Endodermal cell (in vitro differentiated cells): ENCODE measurements around the gene CCDC172. TPM values are rescaled to one million over a fixed set of nuclear protein-coding genes. Genes with fewer than 3 reads are reported as not detected.
A peak's percentile ranks its signal among the peaks of the same experiment; 100 is the strongest.

ENCODE experiments used
- DNase-seq: peaks from one replicate; pipeline ENCODE4 v3.0.0-alpha.2; 2017
- H3K27ac ChIP-seq: 2 replicates; pipeline ENCODE4 v1.5.1; 2013; ENCODE audit warnings: mild to moderate bottlenecking, low read depth, low read length, moderate library complexity
- H3K27me3 ChIP-seq: 2 replicates; pipeline ENCODE4 v1.6.1; 2013; ENCODE audit warnings: mild to moderate bottlenecking, low read length, moderate library complexity; ENCODE audit not compliant: insufficient read depth, control insufficient read depth, poor library complexity, severe bottlenecking
- H3K36me3 ChIP-seq: 2 replicates; pipeline ENCODE4 v1.7.0; 2013; ENCODE audit warnings: mild to moderate bottlenecking, low read length, moderate library complexity; ENCODE audit not compliant: control insufficient read depth, insufficient read depth
- H3K4me1 ChIP-seq: one replicate; pipeline ENCODE4 v1.7.0; 2013; ENCODE audit warnings: low read length; ENCODE audit not compliant: control insufficient read depth, insufficient read depth
- H3K4me3 ChIP-seq: 2 replicates; pipeline ENCODE4 v1.5.1; 2013; ENCODE audit warnings: mild to moderate bottlenecking, low read length, moderate library complexity
- H3K9ac ChIP-seq: 2 replicates; pipeline ENCODE4 v1.6.1; 2013; ENCODE audit warnings: mild to moderate bottlenecking, low read length, moderate library complexity; ENCODE audit not compliant: poor library complexity, severe bottlenecking; ENCODE audit errors: extremely low read depth
- H3K9me3 ChIP-seq: 2 replicates; pipeline ENCODE4 v1.6.1; 2013; ENCODE audit warnings: mild to moderate bottlenecking, low read length, moderate library complexity; ENCODE audit not compliant: control insufficient read depth
- H3K27ac Mint-ChIP-seq: 2 replicates; pipeline ENCODE4 v1.8.0; 2020; ENCODE audit warnings: mixed read lengths
- H3K27me3 Mint-ChIP-seq: 2 replicates; pipeline ENCODE4 v1.8.0; 2021; ENCODE audit warnings: mild to moderate bottlenecking, mixed read lengths; ENCODE audit not compliant: insufficient read depth
- H3K36me3 Mint-ChIP-seq: 2 replicates; pipeline ENCODE4 v1.8.0; 2020; ENCODE audit warnings: low read depth, mixed read lengths
- H3K4me1 Mint-ChIP-seq: 2 replicates; pipeline ENCODE4 v1.8.0; 2020; ENCODE audit warnings: mixed read lengths
- H3K4me3 Mint-ChIP-seq: 2 replicates; pipeline ENCODE4 v1.8.0; 2020; ENCODE audit warnings: mild to moderate bottlenecking, moderate library complexity, mixed read lengths
- H3K9me3 Mint-ChIP-seq: 2 replicates; pipeline ENCODE4 v1.8.0; 2020; ENCODE audit warnings: mild to moderate bottlenecking, mixed read lengths
- CTCF ChIP-seq: fragments of 200-600 bp; sonication (generic); conservative IDR thresholded peaks from 2 replicates; pipeline ENCODE4 v1.5.0; 2021; ENCODE audit warnings: antibody characterized with exemption, mild to moderate bottlenecking
- WGBS, 2 experiments: methylation state at CpG; one replicate each; pipeline versions ENCODE4 v1.1.5 to v1.1.7; 2013; ENCODE audit warnings: missing lambda C conversion rate in 2 of 2, mixed read lengths in 1 of 2; ENCODE audit not compliant: insufficient coverage in 1 of 2, insufficient read length in 1 of 2; 5-methylcytosine and 5-hydroxymethylcytosine counted together
- total RNA-seq, 2 donors: library from RNA; stranded (reverse); fragmentation: NEBNext Ultra II Directional in 1 of 2; extraction: Animal tissue kit (Norgen Biotek cat#: 25700) in 1 of 2; gene quantifications; 2 replicates in 1 of 2; 3 replicates in 1 of 2; pipeline ENCODE4 v1.2.1, GENCODE V29; 2021

The CCDC172 gene
- total RNA-seq, 2 donors from 2014 or later = 0.37 TPM; not detected in 1

DNA sequence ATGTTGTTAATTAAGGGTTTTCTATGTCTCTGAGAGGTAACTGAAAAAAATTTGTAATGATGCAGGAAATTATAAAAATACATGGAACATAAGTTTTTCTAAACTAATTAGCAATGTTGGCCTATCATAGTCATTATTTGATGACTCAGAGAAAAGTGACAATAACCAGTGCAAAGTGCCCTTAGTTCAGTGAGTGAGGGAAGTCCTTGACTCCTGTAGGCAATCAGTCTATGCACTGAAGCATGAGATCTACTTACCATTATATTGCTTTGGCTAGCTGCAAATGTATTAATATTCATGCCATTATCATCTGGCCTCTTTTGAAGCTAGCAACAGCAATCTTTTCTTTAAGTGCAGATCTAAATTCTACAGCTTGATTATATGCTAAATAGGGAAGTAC, 40.6 kb downstream of the CCDC172 start:
- Mint-ChIP-seq H3K4me1 (no peaks in the 10 kb centered on the region), H3K9me3 (no peaks in the 10 kb centered on the region), H3K4me3 (no peak overlapping the region), H3K27ac (no peak overlapping the region), H3K27me3 (no peaks in the 10 kb centered on the region), H3K36me3 (no peaks in the 10 kb centered on the region)
- H3K36me3 ChIP-seq = no peaks in the 10 kb centered on the region
- TF ChIP-seq CTCF = no peak
- H3K9ac ChIP-seq = no peak overlapping the region
- no peak overlapping the region for H3K4me3 ChIP-seq
- no peak overlapping the region for H3K27ac ChIP-seq
- no peak for DNase-seq
- H3K27me3 ChIP-seq = no peaks in the 10 kb centered on the region
- H3K9me3 ChIP-seq = no peaks in the 10 kb centered on the region
- no peaks in the 10 kb centered on the region for H3K4me1 ChIP-seq

GRCh38 chr10:116371737-116372136, 47.5 kb downstream of the CCDC172 start:
- Mint-ChIP-seq H3K4me1 (no peaks in the 10 kb centered on the region), H3K27me3 (no peaks in the 10 kb centered on the region), H3K9me3 (no peaks in the 10 kb centered on the region), H3K36me3 (no peaks in the 10 kb centered on the region), H3K27ac (no peak overlapping the region), H3K4me3 (no peak overlapping the region)
- WGBS, 2 experiments = 55% methylated on average over 1 of the region's 1 CpG; no CpG with 5 or more reads in 1 of the 2 experiments
- Histone ChIP-seq H3K27me3 (no peaks in the 10 kb centered on the region), H3K9ac (no peak overlapping the region), H3K4me1 (no peaks in the 10 kb centered on the region), H3K36me3 (no peaks in the 10 kb centered on the region), H3K9me3 (no peaks in the 10 kb centered on the region), H3K27ac (no peak overlapping the region), H3K4me3 (no peak overlapping the region)
- no peak for TF ChIP-seq CTCF
- DNase-seq = no peak

- Mint-ChIP-seq H3K27me3 (no peaks in the 10 kb centered on the region), H3K9me3 (no peaks in the 10 kb centered on the region)
Measured at GRCh38 chr10:116382290-116382689, 58.0 kb downstream of the CCDC172 start.

More at GRCh38 chr10:116382290-116382689, 58.0 kb downstream of the CCDC172 start:
- no peaks in the 10 kb centered on the region for H3K27me3 ChIP-seq
- H3K4me3 ChIP-seq = no peak overlapping the region
- no peaks in the 10 kb centered on the region for H3K4me1 Mint-ChIP-seq
- H3K9ac ChIP-seq = no peak overlapping the region
- H3K9me3 ChIP-seq = no peaks in the 10 kb centered on the region
- H3K27ac Mint-ChIP-seq = no peak overlapping the region
- no peaks in the 10 kb centered on the region for H3K36me3 Mint-ChIP-seq
- TF ChIP-seq CTCF = no peak
- no peak for DNase-seq
- H3K36me3 ChIP-seq = no peaks in the 10 kb centered on the region
- no peaks in the 10 kb centered on the region for H3K4me1 ChIP-seq
- peak overlapping the region; percentile 62 for H3K27ac ChIP-seq
- WGBS, 2 experiments = 90 to 100% methylated on average over 1 to 5 of the region's 5 CpGs
- H3K4me3 Mint-ChIP-seq = no peak overlapping the region
